OCI-LY3 (cell line): ENCODE data around the gene PRSS33.

Experiments used
- EZH2phosphoT487 ChIP-seq: fragments of 200-600 bp; shearing (Covaris generic); IDR thresholded peaks from 2 replicates; pipeline ENCODE4 v1.6.1; 2018; ENCODE audit warnings: antibody characterized with exemption, mixed run types, low read depth
- TF ChIP-seq, protein P1 (sequence below): fragments of 200-600, 300-600 bp; sonication (generic); IDR thresholded peaks from 2 replicates; pipeline ENCODE4 v1.5.1; 2014; ENCODE audit warnings: antibody characterized with exemption, low read length, low read depth

DNA sequence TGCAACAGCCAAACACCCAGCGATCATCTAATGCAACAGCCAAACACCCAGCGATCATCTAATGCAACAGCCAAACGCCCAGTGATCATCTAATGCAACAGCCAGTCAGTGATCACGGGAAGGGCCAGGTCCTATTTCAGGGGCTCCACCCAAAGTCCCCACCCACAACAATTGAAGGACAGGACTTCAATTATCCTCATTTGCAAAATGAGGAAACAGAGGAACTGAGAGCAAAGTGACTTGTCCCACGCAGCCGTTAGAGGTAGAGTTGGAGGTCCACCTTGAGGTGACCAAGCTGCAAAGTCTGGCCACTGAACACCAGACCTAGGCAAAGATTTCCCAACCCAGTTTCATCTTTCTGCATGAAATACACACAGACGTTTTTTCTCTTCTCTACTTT is 46.4 kb upstream of the PRSS33 start:
- TF ChIP-seq, protein P1, sequence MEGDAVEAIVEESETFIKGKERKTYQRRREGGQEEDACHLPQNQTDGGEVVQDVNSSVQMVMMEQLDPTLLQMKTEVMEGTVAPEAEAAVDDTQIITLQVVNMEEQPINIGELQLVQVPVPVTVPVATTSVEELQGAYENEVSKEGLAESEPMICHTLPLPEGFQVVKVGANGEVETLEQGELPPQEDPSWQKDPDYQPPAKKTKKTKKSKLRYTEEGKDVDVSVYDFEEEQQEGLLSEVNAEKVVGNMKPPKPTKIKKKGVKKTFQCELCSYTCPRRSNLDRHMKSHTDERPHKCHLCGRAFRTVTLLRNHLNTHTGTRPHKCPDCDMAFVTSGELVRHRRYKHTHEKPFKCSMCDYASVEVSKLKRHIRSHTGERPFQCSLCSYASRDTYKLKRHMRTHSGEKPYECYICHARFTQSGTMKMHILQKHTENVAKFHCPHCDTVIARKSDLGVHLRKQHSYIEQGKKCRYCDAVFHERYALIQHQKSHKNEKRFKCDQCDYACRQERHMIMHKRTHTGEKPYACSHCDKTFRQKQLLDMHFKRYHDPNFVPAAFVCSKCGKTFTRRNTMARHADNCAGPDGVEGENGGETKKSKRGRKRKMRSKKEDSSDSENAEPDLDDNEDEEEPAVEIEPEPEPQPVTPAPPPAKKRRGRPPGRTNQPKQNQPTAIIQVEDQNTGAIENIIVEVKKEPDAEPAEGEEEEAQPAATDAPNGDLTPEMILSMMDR, result no peak
- no peak for TF ChIP-seq EZH2phosphoT487
